Hematopoietic multipotent progenitor cell treated with erythropoietin and hydrocortisone succinate and interleukin-3 and kit ligand, for 4 days (in vitro differentiated cells): ENCODE data around the gene FAM161B.
A peak's percentile ranks its signal among the peaks of the same experiment; 100 is the strongest.
"Not testable (repeated sequence)": the region's sequence is repeated elsewhere in the genome, so short reads cannot be mapped to it uniquely, and the experiment has no call there.

ENCODE experiments used
- DNase-seq: peaks from one replicate; pipeline ENCODE4 v3.0.0-alpha.2; 2015

FAM161B gene

DNA sequence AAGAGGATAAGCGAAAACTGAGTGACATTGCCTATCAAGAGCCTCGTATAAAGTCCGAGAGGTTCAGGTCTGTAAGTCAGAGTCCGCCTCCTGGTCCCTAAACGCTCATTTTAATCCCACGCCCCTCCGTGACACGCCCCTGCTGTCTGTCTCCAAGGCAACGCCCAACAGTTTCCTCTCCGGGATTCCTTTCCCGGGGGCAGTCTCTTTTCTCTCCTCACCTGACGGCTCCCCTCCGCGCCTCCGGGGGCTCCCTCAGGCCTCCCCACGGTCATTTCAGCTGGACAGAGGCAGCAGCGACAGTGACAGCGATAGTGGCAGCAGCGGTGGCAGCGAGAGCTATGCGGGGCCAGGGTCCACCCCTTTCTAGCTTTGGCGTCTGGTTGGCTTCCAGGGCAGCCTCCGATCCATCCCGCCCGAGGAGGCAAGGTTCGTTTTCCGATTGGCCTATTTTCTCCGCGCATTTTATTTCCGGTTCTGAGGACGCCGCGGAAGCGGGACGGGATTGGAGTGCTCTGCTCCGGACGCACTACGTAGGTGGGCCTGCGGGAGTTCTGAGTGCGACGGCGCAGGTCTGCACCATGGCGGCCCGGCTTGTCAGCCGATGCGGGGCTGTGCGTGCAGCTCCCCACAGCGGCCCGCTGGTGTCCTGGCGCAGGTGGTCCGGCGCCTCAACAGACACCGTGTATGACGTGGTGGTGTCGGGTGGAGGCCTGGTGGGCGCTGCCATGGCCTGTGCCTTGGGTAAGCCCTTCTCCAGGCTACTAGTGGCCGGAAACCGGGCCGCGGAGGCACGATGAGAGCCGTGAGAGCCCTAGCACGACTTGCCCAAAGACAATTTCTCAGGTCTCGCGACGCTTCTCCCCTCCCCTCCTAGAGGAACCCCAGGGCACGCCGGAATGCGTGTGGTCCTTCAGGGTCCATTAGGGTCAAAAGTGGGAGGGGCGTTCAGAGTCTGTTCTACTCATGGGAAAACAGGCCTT is at the start of gene FAM161B, which contains the start of gene COQ6:
Gene FAM161B (minus strand): TSS at position 343 of the 983 bp plus-strand sequence. CDS start 68 bp downstream, at position 275.
Gene COQ6 (plus strand): TSS at position 551 of the 983 bp plus-strand sequence. CDS start 31 bp downstream, at position 582.
- DNase-seq = peak; percentile 99

DNA sequence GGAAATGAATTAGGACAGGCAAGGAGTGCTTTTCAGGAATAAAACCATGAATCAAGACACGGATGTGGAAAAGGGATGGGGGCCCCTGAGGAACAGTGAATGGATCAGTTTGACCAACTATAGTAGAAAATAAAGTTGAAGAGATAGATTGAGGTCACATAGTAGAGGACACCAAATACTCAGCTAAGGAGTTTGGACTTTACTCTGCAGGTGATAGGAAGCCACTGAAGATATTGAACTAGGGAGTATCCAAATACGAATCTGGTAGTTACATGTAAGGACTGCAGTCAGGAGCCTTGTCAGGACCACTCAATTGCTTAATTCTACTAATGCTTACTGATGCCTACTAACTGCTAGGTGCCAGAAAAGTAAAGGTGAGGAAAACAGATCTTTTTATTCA is 48.8 kb upstream of the FAM161B start:
- DNase-seq = no peak

GRCh38 chr14:73997944-73998447 is 48.1 kb upstream of the FAM161B start:
- no peak for DNase-seq

DNA sequence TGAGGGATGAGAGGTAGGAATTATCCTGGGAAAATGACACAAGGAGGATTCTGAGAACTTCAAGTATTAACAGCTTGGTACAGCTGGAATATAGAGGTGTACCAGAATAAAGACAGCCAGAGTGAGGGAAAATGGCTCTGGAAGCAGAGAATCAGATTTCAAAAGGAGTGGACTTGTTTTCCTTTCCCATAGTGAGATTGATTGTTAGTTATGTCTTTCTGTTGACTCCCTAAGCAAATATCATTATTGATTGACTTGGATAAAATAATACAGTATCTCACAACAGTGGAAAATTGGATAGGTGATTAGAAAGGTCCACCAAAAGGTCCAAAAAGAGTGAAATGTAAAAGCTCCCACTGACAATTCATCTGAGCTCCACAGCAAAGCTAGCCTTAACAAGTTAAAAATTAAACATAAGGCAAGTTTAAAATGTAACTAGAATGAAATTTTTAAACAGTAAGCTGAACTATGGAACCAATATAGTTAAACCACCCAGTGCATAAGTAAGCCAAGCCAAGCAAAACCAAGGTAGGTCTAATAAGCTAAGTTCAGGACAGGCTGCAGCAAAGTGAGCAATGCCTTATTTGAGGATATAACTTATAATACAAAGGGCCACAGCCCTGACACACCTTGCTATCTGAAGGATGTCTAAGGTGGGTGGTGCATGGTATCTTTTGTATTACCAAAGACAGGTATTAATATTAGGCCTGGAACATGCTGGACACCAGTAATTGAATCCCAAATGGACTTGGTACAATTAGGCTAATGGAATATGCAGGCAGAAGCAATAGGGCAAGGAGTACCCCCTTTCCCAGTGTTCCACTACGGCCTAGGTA is 47.4 kb upstream of the FAM161B start:
- DNase-seq = no peak

GRCh38 chr14:73996731-73997107 is 46.8 kb upstream of the FAM161B start:
- DNase-seq = no peak

GRCh38 chr14:73995977-73996378 is 46.1 kb upstream of the FAM161B start:
- no peak for DNase-seq

DNA sequence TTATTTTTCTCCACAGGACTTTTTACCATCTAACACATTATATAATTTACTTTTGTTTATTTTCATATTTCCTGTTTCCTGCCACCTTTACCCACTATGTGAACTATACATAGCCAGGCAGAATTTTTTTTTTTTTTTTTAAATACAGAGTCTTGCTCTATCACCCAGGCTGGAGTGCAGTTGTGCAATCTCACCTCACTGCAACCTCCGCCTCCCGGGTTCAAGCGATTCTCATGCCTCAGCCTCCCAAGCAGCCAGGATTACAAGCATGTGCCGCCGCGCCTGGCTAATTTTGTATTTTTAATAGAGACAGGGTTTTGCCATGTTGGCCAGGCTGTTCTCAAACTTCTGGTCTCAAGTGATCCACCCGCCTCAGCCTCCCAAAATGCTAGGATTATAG is 45.0 kb upstream of the FAM161B start:
- DNase-seq = not testable (repeated sequence)

DNA sequence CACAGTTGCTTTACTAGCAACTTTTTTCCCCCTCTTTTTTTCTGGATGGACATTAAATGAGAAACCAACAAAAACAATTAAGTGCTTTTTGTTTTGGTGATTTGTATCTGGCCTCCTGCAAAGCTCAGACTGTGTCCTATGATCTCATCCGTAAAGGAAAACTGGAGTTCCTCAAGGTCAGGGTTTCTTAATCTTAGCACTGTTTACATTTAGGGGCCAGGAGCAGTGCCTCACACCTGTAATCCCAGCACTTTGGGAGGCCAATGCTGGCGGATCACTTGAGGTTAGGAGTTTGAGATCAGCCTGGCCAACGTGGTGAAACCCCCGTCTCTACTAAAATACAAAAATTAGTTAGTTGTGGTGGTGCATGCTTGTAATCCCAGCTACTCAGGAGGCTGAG is 41.2 kb upstream of the FAM161B start:
- DNase-seq = no peak

DNA sequence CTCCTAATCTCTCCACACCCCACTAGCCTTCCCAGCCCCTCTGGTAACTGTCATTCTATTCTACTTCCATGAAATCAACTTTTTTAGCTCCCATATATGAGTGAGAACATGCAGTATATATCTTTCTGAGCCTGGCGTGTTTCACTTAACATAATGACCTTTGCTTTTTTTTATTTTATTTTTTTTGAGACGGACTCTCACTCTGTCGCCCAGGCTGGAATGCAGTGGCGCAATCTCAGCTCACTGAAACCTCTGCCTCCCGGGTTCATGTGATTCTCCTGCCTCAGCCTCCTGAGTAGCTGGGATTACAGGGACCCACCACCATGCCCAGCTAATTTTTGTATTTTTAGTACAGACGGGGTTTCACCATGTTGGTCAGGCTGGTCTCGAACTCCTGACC is 38.8 kb upstream of the FAM161B start:
- not testable (repeated sequence) for DNase-seq

DNA sequence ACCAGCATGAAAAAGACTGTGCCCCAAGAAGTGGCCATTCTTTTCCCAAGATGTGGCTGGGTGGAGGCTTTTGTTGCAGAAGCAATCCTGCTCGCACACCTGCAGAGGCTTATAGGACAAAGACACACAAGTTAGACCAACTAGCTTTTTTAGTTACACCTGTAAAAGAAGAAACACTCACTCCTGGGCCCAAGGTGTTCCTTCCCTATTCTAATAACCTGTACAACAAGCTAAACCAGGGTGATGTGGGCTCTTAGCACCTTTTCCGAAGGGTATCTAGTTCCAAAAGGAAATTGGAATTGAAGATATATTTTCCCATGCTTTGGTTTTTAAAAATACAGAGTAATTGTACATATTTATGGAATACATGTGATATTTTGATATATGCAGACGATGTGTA is 38.2 kb upstream of the FAM161B start:
- DNase-seq = no peak

DNA sequence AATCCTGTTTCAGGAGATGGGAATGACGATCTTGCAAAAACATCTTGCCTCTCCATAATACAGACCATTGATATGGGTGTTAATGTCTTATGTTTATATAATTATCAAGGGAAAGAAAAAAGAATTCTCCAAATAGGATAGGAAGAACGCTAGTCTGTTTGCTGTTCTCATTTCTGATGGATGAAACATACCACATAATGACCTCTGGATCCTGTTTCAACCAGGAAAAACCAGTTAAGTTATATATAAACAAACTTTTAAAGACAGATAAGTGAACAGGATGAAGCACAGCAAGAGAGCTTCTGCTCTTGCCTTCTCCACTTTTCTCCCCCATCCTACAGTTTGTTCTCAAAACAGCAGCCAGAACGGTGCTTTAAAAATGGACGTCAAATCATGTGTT is 28.0 kb upstream of the FAM161B start:
- no peak for DNase-seq

DNA sequence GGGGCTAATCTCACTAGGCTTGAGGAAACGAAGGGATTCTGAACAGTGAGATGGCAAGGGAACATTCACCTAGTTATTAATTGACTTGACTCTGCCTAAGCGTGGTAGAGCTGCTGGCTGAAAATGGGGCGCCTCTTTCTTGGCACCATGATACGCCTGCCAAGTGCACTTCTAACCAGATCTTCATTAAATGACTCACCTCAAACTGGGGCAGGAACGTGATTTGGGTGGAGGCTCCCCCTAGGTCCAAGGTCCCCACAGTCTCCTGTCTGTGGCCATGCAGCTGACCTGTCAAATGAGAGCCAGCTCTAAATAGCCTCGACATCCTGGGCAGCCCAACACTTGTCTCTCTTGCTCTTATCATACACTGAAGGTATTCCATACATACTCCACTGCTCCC is 26.2 kb upstream of the FAM161B start:
- no peak for DNase-seq

DNA sequence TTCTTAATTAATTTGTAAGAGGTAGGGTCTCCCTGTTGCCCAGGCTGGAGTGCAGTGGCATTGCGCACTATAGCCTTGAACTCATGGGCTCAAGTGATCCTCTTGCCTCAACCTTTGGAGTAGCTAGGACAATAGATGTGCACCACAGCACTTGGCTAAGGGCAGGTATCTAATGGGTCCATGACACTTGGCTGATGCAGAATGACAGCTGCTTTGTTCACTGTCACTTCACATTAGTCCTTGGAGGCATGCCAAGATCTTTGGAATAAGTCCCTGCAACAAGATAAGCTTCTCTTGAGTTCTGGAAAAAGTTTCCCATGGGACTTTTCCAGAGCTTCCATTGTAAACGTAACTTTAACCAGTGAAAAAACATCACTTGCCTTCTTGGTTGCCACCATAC is 23.6 kb upstream of the FAM161B start:
- no peak for DNase-seq

GRCh38 chr14:73968885-73969284 is 19.0 kb upstream of the FAM161B start:
- no peak for DNase-seq

GRCh38 chr14:73965216-73965615 is 15.3 kb upstream of the FAM161B start:
- DNase-seq = no peak

- no peak for DNase-seq
Observed at GRCh38 chr14:73961192-73961591, 11.3 kb upstream of the FAM161B start.

GRCh38 chr14:73958591-73958990 is 8.7 kb upstream of the FAM161B start:
- no peak for DNase-seq

GRCh38 chr14:73955674-73956073 is 5.8 kb upstream of the FAM161B start:
- DNase-seq = no peak

DNA sequence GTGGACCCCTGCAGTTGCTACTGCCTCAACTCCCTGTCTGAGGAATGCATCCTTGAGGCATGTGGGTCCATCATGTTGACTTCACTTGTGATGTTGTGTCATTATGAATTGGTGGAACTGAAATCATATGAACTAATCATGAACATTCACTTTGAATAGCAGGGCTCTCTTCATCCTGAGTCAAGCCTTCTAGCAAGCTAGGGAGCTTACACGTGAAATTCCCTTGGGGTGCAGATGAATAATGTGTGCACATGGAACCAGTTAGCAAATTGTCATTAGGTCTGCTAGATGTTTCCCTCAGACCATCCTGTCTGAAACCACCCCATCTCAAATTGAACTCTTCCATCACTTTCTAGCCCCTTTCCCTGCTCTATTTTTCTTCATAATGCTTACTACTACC is 3.8 kb upstream of the FAM161B start:
- DNase-seq = no peak

DNA sequence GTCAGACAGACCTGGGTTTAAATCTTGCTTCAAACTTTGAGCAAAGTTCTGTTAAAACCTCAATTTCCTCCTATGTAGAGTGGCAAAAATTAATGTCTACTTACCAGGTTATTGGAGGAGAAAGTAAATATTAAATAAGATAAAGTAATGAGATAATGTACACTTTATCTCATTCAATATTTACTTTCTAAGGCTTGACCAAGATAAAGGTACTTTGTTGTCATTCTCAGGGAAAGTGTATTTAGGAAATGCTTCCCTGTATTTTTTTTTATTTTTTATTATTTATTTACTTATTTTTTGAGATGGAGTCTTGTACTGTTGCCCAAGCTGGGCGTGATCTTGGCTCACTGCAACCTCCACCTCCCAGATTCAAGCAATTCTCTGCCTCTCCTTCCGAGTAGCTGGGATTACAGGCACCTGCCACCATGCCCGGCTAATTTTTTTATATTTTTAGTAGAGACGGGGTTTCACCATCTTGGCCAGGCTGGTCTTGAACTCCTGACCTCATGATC is 4.7 kb downstream of the FAM161B start:
- DNase-seq = no peak

DNA sequence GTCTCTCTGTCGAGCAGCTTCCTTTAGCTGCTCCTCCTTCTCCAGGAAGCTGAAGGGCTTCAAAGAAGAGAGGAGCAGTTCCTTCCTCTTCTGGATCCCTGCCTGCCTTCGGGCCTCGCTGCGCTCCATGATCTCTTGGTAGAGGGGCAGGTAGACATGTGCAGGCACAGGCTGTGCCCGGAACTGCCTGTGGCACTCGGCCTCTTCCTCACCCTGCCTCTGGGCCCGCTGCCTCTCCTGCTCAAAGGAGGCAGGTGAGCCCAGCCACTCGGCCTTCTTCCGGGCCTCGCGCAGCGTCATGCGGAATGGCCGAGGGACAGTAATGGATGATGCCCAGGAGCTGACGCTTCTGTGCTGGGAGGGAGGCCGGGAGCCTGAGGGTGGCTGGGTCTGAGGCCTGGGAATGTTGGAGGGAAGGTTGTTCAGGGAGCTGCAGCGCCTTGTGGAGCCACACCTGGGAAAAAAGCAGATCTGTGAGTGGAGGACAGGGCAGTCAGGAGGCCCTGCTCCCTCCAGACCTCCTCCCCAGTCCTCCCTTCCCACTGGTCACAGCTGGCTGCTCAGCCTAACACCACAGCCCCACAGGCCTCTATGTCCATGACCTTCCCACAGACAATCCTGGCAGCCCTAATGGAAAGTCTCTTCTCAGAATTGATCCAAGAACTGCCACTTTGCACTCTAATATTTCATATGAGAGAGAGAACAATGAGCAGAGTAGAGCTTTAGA is 5.3 kb downstream of the FAM161B start:
- no peak for DNase-seq

GRCh38 chr14:73943083-73943482 is 6.8 kb downstream of the FAM161B start:
- DNase-seq = peak; percentile 62

DNA sequence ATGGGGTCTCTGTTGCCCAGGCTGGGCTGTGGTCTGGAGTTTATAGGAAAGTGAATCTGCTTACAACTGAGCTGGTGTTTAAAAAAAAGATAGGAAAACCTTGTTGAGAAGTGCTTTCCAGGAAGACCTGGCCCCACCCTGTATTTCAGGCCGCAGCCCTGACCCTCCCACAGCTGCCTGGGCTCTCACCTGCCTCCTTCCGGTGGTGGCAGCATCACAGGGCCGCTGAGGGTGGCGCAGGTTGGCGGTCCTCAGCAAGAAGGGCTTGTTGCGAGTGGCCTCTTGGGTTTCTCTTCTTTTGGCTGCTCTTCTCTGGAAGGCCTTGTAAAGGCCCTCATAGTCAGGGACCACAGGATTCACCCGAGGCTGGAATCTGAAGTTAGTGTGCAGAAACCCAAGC is 7.7 kb downstream of the FAM161B start:
- no peak for DNase-seq
